Effector memory CD8-positive, alpha-beta T cell (primary cell): ENCODE measurements around the gene OS9.

Source experiments
- ATAC-seq: fragments of 150-1000 bp; cut with Tn5 transposase; replicated peaks from 2 replicates; pipeline ENCODE4 v1.10.0; 2021; ENCODE audit warnings: mild to moderate bottlenecking, moderate library complexity
- DNase-seq, 3 experiments: peaks; one replicate each; pipeline ENCODE4 v3.0.0; 2021
- H3K27ac Mint-ChIP-seq, 2 donors: one replicate each; pipeline ENCODE4 v1.8.0; 2022; ENCODE audit warnings: mild to moderate bottlenecking in 2 of 2, mixed read lengths in 2 of 2, moderate library complexity in 2 of 2
- H3K27me3 Mint-ChIP-seq, 2 donors: one replicate each; pipeline ENCODE4 v1.8.0; 2022; ENCODE audit warnings: mixed read lengths in 2 of 2
- H3K36me3 Mint-ChIP-seq: one replicate; pipeline ENCODE4 v1.8.0; 2022; ENCODE audit warnings: mild to moderate bottlenecking, moderate library complexity, mixed read lengths; ENCODE audit not compliant: insufficient read depth
- H3K4me1 Mint-ChIP-seq, 2 donors: one replicate each; pipeline ENCODE4 v1.8.0; 2022; ENCODE audit warnings: low read depth in 2 of 2, mixed read lengths in 2 of 2
- H3K4me3 Mint-ChIP-seq, 2 donors: one replicate each; pipeline ENCODE4 v1.8.0; 2022; ENCODE audit warnings: mild to moderate bottlenecking in 2 of 2, mixed read lengths in 2 of 2, moderate library complexity in 2 of 2
- H3K9me3 Mint-ChIP-seq, 2 donors: one replicate each; pipeline ENCODE4 v1.8.0; 2022; ENCODE audit warnings: mixed read lengths in 2 of 2

Gene OS9

GRCh38 chr12:57759360-57759980 is 65.5 kb downstream of the OS9 start:
- DNase-seq (no peak), ATAC-seq (peak; percentile 20)
- H3K9me3 Mint-ChIP-seq = no peaks in the 10 kb centered on the region
- peaks cover 14 to 16% of the 10 kb centered on the region in 2 donors for H3K27me3 Mint-ChIP-seq
- peaks cover 27% of the 10 kb centered on the region in 2 donors for H3K4me1 Mint-ChIP-seq
- no peak overlapping the region for H3K27ac Mint-ChIP-seq
- H3K36me3 Mint-ChIP-seq = peaks cover 16% of the 10 kb centered on the region
- no peak overlapping the region for H3K4me3 Mint-ChIP-seq

DNA sequence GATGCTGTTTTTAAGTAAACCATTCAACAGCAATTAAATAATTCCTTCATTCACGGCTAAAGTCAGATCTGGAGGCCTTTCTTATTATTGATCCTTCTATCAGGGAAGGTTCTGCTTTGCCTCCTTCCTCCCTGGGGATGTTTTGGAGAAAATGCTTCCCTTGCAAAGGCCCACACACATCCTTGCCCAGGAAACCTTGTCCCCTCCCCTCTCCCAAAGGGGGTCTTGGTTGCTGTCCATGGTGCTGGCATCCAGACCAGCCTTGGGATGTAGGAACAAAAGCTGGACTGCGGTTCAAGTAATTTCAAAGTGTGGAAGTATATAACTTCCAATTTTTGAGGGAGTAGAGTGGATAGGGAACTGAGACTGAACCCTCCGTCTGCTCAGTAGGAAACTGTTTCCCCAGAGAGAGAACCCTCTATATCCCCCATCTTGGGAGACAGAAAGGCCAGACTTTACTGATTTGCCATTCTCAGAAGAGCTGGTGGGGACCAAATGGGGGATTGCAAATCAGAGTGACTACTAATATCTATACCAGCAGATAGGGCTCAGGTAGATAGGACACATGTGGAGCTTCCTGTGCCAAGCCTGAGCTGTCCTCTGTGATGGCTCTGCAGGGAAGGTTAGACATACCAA is 66.5 kb downstream of the OS9 start:
- Mint-ChIP-seq H3K4me3 (no peak overlapping the region), H3K9me3 (no peaks in the 10 kb centered on the region), H3K36me3 (peaks cover 16% of the 10 kb centered on the region), H3K27ac (no peak overlapping the region), H3K27me3 (peaks cover 24 to 26% of the 10 kb centered on the region in 2 donors), H3K4me1 (peaks cover 32 to 34% of the 10 kb centered on the region in 2 donors)
- ATAC-seq = no peak
- DNase-seq = no peak

DNA sequence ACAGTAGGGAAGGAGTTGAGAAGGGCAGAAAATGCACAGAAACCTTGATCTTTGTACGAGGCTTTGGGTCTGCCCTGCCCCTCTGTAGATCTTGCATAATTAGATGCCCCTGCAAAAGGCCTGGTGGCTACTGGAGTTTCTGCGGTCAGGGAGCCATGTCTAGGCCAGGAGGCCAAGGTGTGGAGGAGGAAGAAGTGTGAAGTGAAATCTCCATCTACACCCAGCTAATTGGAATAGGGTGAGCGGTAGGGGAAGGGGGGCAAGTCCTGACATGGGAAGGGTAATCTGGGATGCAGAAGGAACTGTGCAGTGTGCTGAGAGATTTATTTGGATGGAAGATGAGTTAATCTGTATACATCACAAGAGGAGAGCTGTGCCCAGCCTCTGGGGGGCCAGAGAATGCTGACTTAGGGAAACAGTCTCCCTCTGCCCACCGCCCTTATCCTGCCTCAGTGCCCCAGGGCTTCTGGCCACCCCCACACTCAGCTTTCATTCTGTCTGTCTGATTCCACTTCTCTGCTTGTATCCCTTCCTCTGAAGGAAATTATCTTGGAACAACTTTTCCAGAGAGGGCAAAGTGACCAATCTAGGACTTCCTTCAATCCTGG is 67.6 kb downstream of the OS9 start:
- Mint-ChIP-seq H3K4me3 (no peak overlapping the region), H3K36me3 (peaks cover 16% of the 10 kb centered on the region), H3K27ac (peak overlapping the region in 1 of 2 donors; percentile 38), H3K4me1 (peaks cover 32 to 36% of the 10 kb centered on the region in 2 donors), H3K27me3 (peaks cover 32 to 36% of the 10 kb centered on the region in 2 donors), H3K9me3 (no peaks in the 10 kb centered on the region)
- no peak for DNase-seq
- ATAC-seq = no peak

DNA sequence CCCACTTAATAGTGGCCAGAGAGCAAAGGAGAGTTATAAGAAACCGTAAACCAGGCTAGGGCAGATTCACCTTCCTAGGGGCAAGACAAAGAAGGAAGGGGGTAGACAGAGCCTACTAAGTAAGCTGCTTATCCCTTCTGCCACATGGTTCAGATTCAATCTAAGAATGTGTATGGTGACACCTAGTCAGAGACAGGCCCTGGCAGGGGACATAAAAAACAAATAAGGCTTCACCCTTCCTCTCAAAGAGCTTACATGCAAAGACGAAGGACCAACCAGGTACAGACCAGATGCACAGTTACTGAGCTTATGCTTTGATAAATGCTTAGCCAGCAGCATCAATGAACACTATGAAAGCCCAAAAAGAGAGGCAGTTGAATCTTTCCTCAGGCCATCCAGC is 68.5 kb downstream of the OS9 start:
- no peak for ATAC-seq
- H3K27ac Mint-ChIP-seq = no peak overlapping the region
- peaks cover 37 to 45% of the 10 kb centered on the region in 2 donors for H3K27me3 Mint-ChIP-seq
- no peaks in the 10 kb centered on the region for H3K9me3 Mint-ChIP-seq
- peaks cover 28 to 32% of the 10 kb centered on the region in 2 donors for H3K4me1 Mint-ChIP-seq
- H3K4me3 Mint-ChIP-seq = no peak overlapping the region
- H3K36me3 Mint-ChIP-seq = peaks cover 10% of the 10 kb centered on the region
- DNase-seq = no peak

- Mint-ChIP-seq H3K4me3 (peak overlapping the region; percentile 84 to 91), H3K27me3 (peaks cover 37 to 47% of the 10 kb centered on the region in 2 donors), H3K27ac (no peak overlapping the region), H3K36me3 (peaks cover 7% of the 10 kb centered on the region), H3K9me3 (no peaks in the 10 kb centered on the region), H3K4me1 (peaks cover 26 to 32% of the 10 kb centered on the region in 2 donors)
- no peak for DNase-seq
- no peak for ATAC-seq
Measured at GRCh38 chr12:57763881-57764661, 70.1 kb downstream of the OS9 start.

DNA sequence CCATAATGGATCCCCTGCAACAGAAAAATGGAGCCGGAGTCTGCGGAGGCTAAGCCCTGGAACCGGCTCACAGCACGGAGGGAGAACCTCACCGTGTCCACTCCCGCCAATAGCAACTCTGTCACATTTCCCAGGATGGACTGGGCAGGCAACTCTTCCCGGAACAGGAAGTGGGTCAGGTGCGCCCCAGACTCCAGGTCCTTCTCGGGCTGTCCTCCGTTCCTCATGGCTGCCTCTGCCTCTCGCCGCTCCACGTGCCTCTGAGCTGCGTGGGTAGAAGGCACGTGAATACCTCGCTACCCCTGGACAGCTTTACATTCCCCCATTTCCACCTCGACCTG is 70.7 kb downstream of the OS9 start:
- H3K4me1 Mint-ChIP-seq = peaks cover 20 to 28% of the 10 kb centered on the region in 2 donors
- H3K27me3 Mint-ChIP-seq = peaks cover 37 to 47% of the 10 kb centered on the region in 2 donors
- ATAC-seq = peak; percentile 31

DNA sequence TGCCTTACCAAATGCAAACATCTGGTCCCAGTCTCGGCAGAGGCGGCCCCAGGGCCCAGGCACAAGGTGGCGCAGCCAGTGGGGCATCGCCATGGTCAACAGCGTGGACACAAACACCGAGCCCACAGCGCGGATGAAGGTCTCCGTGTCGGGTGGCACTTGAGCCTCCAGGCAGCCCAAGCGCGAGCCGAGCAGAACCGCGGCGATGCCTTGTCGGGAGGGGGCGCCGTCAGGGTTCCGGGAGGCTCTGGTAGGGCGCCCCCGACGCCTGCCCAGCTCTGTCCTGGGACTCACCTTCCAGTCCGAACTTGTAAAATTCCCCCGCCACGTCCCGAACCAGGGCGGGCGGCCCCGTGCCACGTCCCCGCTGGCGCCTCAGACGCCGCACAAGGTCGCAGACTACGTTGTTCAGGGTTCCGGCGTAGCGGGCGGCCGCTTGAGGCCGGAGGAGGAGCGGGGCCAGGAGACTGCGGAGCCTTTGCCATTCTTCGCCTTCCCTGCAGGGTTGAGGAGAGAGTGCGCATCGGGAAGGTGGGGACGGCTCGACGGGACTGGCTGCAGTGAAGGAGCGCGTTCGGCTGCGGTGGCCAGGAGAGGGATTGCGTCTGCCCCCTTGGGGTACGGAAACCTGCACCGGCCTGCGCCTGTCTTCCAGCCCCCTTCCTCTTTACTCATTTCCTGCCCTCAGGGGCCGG is 71.2 kb downstream of the OS9 start:
- Mint-ChIP-seq H3K4me3 (peak overlapping the region; percentile 84 to 91), H3K4me1 (peaks cover 18 to 28% of the 10 kb centered on the region in 2 donors), H3K36me3 (peaks cover 8% of the 10 kb centered on the region), H3K9me3 (no peaks in the 10 kb centered on the region), H3K27me3 (peaks cover 37 to 47% of the 10 kb centered on the region in 2 donors), H3K27ac (peak overlapping the region in 1 of 2 donors; percentile 31)
- ATAC-seq = peak; percentile 76
- DNase-seq = peak in 1 of 3 experiments; percentile 45

More for the DNA sequence above, 70.7 kb downstream of the OS9 start:
- Mint-ChIP-seq H3K36me3 (peaks cover 4% of the 10 kb centered on the region), H3K9me3 (no peaks in the 10 kb centered on the region), H3K27ac (no peak overlapping the region), H3K4me3 (peak overlapping the region; percentile 84 to 91)
- DNase-seq = no peak

- DNase-seq (no peak), ATAC-seq (peak; percentile 14)
- peaks cover 37 to 47% of the 10 kb centered on the region in 2 donors for H3K27me3 Mint-ChIP-seq
- H3K27ac Mint-ChIP-seq = peak overlapping the region in 1 of 2 donors; percentile 31
- peak overlapping the region; percentile 84 to 91 for H3K4me3 Mint-ChIP-seq
- H3K4me1 Mint-ChIP-seq = peaks cover 18 to 28% of the 10 kb centered on the region in 2 donors
- no peaks in the 10 kb centered on the region for H3K9me3 Mint-ChIP-seq
- peaks cover 8% of the 10 kb centered on the region for H3K36me3 Mint-ChIP-seq
Measured at GRCh38 chr12:57765698-57766463, 71.9 kb downstream of the OS9 start.

GRCh38 chr12:57766464-57767304 is 72.8 kb downstream of the OS9 start, which contains the start of gene CYP27B1:
Gene CYP27B1, minus strand, starts transcription at chr12:57767078. Its CDS starts 37 bp downstream, at chr12:57767041.
- H3K27ac Mint-ChIP-seq = no peak within 1 kb of the TSS
- H3K27me3 Mint-ChIP-seq = peaks cover 37 to 47% of the 10 kb centered on the region in 2 donors
- no peaks in the 10 kb centered on the region for H3K9me3 Mint-ChIP-seq
- DNase-seq = no peak
- peak; percentile 33 for ATAC-seq
- H3K36me3 Mint-ChIP-seq = peaks cover 8% of the 10 kb centered on the region
- peaks cover 23 to 33% of the 10 kb centered on the region in 2 donors for H3K4me1 Mint-ChIP-seq
- H3K4me3 Mint-ChIP-seq = peak within 1 kb of the TSS; percentile 84 to 91

- Mint-ChIP-seq H3K4me1 (peaks cover 26 to 36% of the 10 kb centered on the region in 2 donors), H3K4me3 (peak overlapping the region in 1 of 2 donors; percentile 91), H3K9me3 (no peaks in the 10 kb centered on the region), H3K27me3 (peaks cover 37 to 47% of the 10 kb centered on the region in 2 donors), H3K36me3 (peaks cover 13% of the 10 kb centered on the region), H3K27ac (no peak overlapping the region)
- DNase-seq (no peak), ATAC-seq (no peak)
Measured at GRCh38 chr12:57767305-57767698, 73.4 kb downstream of the OS9 start.

- peaks cover 30 to 38% of the 10 kb centered on the region in 2 donors for H3K4me1 Mint-ChIP-seq
- ATAC-seq = no peak
- no peak overlapping the region for H3K4me3 Mint-ChIP-seq
- no peak for DNase-seq
- H3K9me3 Mint-ChIP-seq = no peaks in the 10 kb centered on the region
- H3K36me3 Mint-ChIP-seq = peaks cover 13% of the 10 kb centered on the region
- H3K27ac Mint-ChIP-seq = peak overlapping the region in 1 of 2 donors; percentile 8
- peaks cover 37 to 46% of the 10 kb centered on the region in 2 donors for H3K27me3 Mint-ChIP-seq
Measured at GRCh38 chr12:57767876-57768275, 73.9 kb downstream of the OS9 start.
